BLaER1 treated with 17β-estradiol and CSF1 and Interleukin-3, amounts not matched to agents 10 nM and 100 nM (cell line): Measurements from ENCODE around the gene NR1H3.
A peak's percentile ranks its signal among the peaks of the same experiment; 100 is the strongest.
"Not testable (repeated sequence)": the region's sequence is repeated elsewhere in the genome, so short reads cannot be mapped to it uniquely, and the experiment has no call there.

ENCODE experiments used
- H3K27ac ChIP-seq, 11 experiments: shearing (Covaris generic); formaldehyde crosslinking; 2 replicates each; pipeline ENCODE4 v1.8.1; 2022
- H3K27me3 ChIP-seq, 11 experiments: shearing (Covaris generic); formaldehyde crosslinking; 2 replicates each; pipeline ENCODE4 v1.8.1; 2022
- H3K36me3 ChIP-seq, 11 experiments: shearing (Covaris generic); formaldehyde crosslinking; 2 replicates each; pipeline ENCODE4 v1.8.1; 2022
- H3K4me1 ChIP-seq, 10 experiments: shearing (Covaris generic); formaldehyde crosslinking; 2 replicates each; pipeline ENCODE4 v1.8.1; 2022
- H3K4me2 ChIP-seq, 11 experiments: shearing (Covaris generic); formaldehyde crosslinking; 2 replicates each; pipeline ENCODE4 v1.8.1; 2022
- H3K4me3 ChIP-seq, 10 experiments: shearing (Covaris generic); formaldehyde crosslinking; 2 replicates each; pipeline ENCODE4 v1.8.1; 2022
- H3K9ac ChIP-seq, 11 experiments: shearing (Covaris generic); formaldehyde crosslinking; 2 replicates each; pipeline ENCODE4 v1.8.1; 2022
- H3K9me3 ChIP-seq, 11 experiments: shearing (Covaris generic); formaldehyde crosslinking; replicated peaks in 1 of 11; 2 replicates each; pipeline ENCODE4 v1.8.1; 2022
- H4K20me1 ChIP-seq, 11 experiments: shearing (Covaris generic); formaldehyde crosslinking; 2 replicates each; pipeline ENCODE4 v1.8.1; 2022
- Cebpa-rat ChIP-seq, 11 experiments: shearing (Covaris generic); IDR thresholded peaks; 2 replicates each; pipeline ENCODE4 v1.8.1; 2022

Gene NR1H3

DNA sequence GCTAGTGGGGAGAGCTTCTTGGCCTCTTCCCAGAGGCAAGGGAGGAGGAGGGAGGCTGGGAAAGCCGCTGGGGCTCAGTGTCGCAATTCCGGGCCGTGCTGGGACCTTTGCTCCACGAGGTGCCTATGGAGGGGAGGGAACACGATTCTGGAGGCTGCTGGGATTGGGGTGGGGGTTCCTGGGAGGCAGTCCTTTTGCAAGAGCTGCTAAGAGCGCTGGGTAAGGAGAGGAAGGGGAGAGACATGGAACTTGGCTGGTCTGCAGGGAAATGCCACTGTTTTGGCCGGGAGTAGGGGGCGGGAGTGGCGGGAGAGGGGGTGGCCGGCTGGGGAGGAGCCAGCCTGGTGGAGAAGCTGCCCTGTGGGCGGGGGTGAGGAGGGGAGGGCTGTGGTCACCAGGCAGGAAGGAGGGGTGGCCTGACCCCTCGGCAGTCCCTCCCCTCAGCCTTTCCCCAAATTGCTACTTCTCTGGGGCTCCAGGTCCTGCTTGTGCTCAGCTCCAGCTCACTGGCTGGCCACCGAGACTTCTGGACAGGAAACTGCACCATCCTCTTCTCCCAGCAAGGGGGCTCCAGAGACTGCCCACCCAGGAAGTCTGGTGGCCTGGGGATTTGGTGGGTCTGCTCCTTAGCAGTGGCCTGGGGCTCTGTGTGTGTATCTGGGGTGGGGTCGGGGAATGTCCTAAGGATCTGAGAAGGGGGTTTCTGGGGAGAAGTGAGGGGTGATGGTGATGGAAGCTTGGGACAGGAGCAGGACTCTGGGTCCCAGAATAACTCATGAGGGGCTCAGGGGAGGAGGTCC lies at the start of gene NR1H3:
Gene NR1H3 (plus strand): TSS at position 480 of the 800 bp plus-strand sequence. CDS start 1,221 bp downstream, outside the sequence.
- Histone ChIP-seq H3K9ac (peak within 1 kb of the TSS; percentile 26 to 85 (median 57); a peak in 20 of 22 replicates), H3K27ac (peak within 1 kb of the TSS; percentile 12 to 76 (median 62); a peak in 20 of 22 replicates), H3K36me3 (peaks cover 0 to 22% (median 0%) of the 10 kb centered on the region in 11 experiments; a peak in 4 of 22 replicates), H3K4me1 (peaks cover 33 to 93% (median 47%) of the 10 kb centered on the region in 10 experiments), H3K27me3 (no peaks in the 10 kb centered on the region), H3K4me3 (peak within 1 kb of the TSS in 4 of 10 experiments; percentile 4 to 57 (median 48); a peak in 7 of 20 replicates), H3K9me3 (no peaks in the 10 kb centered on the region), H3K4me2 (peak within 1 kb of the TSS; percentile 61 to 95 (median 67)), H4K20me1 (no peaks in the 10 kb centered on the region; a peak in 1 of 22 replicates)
- TF ChIP-seq Cebpa-rat (IDR thresholded peaks at IDR 0.05) = no peak

DNA sequence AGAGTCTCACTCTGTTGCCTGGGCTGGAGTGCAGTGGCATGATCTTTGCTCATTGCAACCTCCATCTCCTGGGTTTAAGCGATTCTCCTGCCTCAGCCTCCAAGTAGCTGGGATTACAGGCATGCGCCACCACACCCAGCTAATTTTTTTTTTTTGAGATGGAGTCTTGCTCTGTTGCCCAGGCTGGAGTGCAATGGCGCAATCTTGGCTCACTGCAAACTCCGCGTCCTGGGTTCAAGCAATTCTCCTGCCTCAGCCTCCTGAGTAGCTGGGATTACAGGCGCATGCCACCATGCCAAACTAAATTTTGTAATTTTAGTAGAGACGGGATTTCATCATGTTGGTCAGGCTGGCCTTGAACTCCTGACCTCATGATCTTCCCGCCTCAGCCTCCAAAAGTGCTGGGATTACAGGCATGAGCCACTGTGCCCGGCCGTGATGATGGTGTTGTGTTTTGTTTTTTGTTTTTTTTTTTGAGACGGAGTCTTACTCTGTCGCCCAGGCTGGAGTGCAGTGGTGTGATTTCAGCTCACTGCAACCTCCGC lies 49.7 kb upstream of the NR1H3 start:
- not testable (repeated sequence) for H3K4me2 ChIP-seq, H3K27me3 ChIP-seq, H3K9me3 ChIP-seq, H3K9ac ChIP-seq, H3K4me3 ChIP-seq, H3K4me1 ChIP-seq, H3K36me3 ChIP-seq, H3K27ac ChIP-seq, H4K20me1 ChIP-seq

DNA sequence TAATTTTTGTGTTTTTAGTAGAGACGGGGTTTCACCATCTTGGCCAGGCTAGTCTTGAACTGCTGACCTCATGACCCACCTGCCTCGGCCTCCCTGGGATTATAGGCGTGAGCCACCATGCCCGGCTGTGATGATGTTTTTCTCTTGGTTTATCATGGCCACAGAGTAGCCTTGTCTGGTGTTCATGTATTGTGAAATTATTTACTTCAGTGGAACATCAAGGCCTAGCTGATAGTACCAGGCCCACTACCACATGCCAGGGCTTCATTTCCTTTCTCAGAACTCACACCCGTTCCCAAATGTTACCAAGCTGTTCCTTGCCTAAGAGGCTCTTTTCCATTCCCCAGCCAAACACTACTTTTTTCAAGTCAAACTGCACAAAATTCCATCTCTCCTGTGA lies 49.2 kb upstream of the NR1H3 start:
- Histone ChIP-seq H3K9ac (no peak overlapping the region), H4K20me1 (no peaks in the 10 kb centered on the region), H3K4me3 (no peak overlapping the region), H3K9me3 (no peaks in the 10 kb centered on the region), H3K27ac (no peak overlapping the region), H3K36me3 (no peaks in the 10 kb centered on the region), H3K4me2 (no peak overlapping the region), H3K27me3 (no peaks in the 10 kb centered on the region), H3K4me1 (peaks cover 3 to 15% (median 5%) of the 10 kb centered on the region in 10 experiments; a peak in 17 of 20 replicates)
- 0 out of 22 replicates have a peak, but pooled peaks of 1 of the 11 experiments have one; percentile 26 for TF ChIP-seq Cebpa-rat (IDR thresholded peaks at IDR 0.05)

DNA sequence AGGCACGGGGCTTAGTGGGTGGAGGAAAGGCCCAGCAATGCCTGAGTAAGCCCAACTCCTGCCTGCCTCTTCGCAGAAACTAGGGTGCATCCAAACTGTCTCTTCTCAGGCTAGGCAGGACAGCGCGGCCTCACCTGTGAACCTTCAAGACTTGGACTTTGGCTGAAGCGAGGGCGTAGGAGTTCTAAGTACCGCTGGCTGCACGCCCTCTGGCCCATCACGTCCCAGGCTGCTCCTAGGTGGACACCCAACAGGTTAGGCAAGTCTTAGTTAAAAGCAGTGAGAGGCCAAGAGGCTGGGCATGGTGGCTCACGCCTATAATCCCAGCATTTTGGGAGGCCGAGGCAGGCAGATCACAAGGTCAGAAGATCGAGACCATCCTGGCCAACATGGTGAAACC lies 44.9 kb upstream of the NR1H3 start:
- no peaks in the 10 kb centered on the region for H3K9me3 ChIP-seq
- H3K27me3 ChIP-seq = no peaks in the 10 kb centered on the region
- no peak overlapping the region for H3K4me3 ChIP-seq
- no peak overlapping the region for H3K9ac ChIP-seq
- TF ChIP-seq Cebpa-rat (IDR thresholded peaks at IDR 0.05) = no peak
- H3K27ac ChIP-seq = no peak overlapping the region
- H3K4me1 ChIP-seq = peaks cover 26 to 33% (median 28%) of the 10 kb centered on the region in 10 experiments
- H3K4me2 ChIP-seq = no peak overlapping the region
- H4K20me1 ChIP-seq = peaks cover 0 to 6% (median 1%) of the 10 kb centered on the region in 11 experiments; a peak in 6 of 22 replicates
- H3K36me3 ChIP-seq = peaks cover 0 to 15% (median 6%) of the 10 kb centered on the region in 11 experiments; a peak in 14 of 22 replicates

DNA sequence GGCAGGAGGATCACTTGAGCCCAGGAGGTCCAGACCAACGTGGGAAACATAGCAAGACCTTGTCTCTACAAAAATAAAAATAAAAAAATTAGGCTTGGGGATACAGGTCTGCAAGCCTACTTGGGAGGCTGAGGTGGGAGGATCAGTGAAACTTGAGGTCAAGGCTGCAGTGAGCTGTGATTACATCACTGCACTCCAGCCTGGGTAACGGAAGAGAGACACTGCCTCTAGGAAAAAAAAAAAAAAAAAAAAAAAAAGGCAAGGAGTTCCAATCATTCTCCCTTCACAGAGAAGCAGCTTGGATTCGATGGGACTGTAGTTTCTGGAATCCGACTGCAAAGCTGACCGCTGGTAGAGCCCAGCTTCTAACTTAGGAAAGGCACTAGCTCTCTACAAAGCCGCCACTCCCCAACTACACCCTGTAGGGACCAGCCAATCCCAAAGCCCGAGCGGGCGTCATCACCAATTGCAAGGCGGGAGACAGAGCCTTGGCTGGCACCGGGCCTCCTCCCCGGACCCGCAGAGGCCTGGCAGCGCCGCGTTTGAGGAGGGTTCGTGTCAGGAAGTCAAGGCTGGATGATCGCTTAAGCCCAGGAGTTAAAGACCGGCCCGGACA lies 43.7 kb upstream of the NR1H3 start:
- Histone ChIP-seq H3K9me3 (no peaks in the 10 kb centered on the region), H3K9ac (peak overlapping the region; percentile 87 to 96 (median 90)), H3K27ac (peak overlapping the region; percentile 81 to 97 (median 94)), H3K36me3 (peaks cover 3 to 26% (median 17%) of the 10 kb centered on the region in 11 experiments; a peak in 20 of 22 replicates), H3K4me2 (peak overlapping the region; percentile 62 to 98 (median 94)), H3K27me3 (no peaks in the 10 kb centered on the region), H3K4me1 (peaks cover 33 to 44% (median 38%) of the 10 kb centered on the region in 10 experiments), H4K20me1 (peaks cover 0 to 16% (median 6%) of the 10 kb centered on the region in 11 experiments; a peak in 6 of 22 replicates), H3K4me3 (peak overlapping the region; percentile 70 to 86 (median 80))
- TF ChIP-seq Cebpa-rat (IDR thresholded peaks at IDR 0.05) = no peak

DNA sequence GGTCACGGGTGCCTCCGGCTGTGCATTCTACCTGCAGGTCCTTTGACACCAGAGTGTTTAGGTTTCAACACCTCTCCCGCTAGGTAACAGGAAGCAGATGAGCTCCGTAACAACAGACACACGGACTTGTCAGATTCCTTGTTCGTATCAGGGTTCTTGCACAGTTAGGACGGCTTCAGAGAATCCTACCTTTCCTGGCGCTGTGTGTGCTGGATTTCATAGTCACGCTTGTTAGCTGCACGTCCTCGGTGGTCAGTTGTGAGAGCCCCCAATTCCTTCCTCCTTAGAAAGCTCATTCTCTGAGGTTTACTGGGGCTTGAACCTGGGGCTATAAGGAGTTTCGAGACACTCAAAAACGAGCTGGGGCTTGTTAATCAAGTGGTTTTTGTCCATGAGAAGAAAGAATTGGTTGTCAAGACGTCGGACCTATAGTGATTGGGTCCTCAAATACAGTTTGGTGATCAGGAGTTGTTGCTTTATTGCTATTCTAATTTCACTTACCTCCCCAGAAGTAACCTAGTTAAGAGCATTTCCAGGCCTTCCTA lies 42.4 kb upstream of the NR1H3 start:
- Histone ChIP-seq H4K20me1 (peaks cover 0 to 28% (median 7%) of the 10 kb centered on the region in 11 experiments; a peak in 9 of 22 replicates), H3K9me3 (no peaks in the 10 kb centered on the region), H3K36me3 (peaks cover 17 to 40% (median 30%) of the 10 kb centered on the region in 11 experiments), H3K27me3 (no peaks in the 10 kb centered on the region), H3K4me2 (peak overlapping the region; percentile 87 to 98 (median 95)), H3K4me1 (peaks cover 33 to 53% (median 44%) of the 10 kb centered on the region in 10 experiments), H3K27ac (peak overlapping the region; percentile 74 to 97 (median 94)), H3K4me3 (peak overlapping the region; percentile 70 to 86 (median 80)), H3K9ac (peak overlapping the region; percentile 87 to 96 (median 90))
- TF ChIP-seq Cebpa-rat (IDR thresholded peaks at IDR 0.05) = no peak

DNA sequence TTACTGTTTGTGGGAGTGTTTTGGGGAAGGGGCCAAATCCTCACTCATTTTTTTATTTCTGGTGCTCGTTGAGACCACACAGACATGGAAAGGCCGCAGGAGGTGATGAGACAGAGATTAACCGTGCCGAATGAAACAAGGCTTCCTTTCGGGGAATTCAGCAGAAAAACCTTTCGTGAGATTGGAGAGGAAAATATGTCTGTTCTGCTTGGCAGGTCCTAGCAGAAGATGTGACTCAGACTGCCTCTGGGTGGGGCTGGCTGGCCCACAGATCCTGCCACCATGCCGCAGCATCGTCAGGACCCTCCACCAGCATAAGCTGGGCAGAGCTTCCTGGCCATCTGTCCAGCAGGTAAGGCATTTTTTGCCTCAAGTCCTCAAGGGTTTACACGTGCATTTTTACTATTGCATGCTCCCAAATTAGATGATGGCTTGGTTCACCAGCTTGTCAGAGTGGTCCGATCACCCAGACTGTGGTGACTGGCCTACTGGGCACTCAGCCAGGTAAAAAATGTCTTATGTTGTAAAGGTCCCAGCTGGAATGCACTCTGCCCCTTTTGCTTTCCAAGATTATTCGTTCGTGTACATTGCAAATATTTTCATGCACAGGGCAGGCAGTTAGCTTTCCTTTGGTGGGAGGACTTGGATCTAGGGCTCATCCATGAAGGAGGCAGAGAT lies 41.5 kb upstream of the NR1H3 start:
- Histone ChIP-seq H3K27me3 (no peaks in the 10 kb centered on the region), H4K20me1 (peaks cover 0 to 28% (median 7%) of the 10 kb centered on the region in 11 experiments; a peak in 9 of 22 replicates), H3K4me3 (peak overlapping the region; percentile 70 to 86 (median 80)), H3K27ac (peak overlapping the region; percentile 74 to 97 (median 94); a peak in 20 of 22 replicates), H3K4me1 (peaks cover 33 to 53% (median 45%) of the 10 kb centered on the region in 10 experiments), H3K9me3 (no peaks in the 10 kb centered on the region), H3K9ac (peak overlapping the region; percentile 87 to 96 (median 90)), H3K36me3 (peaks cover 23 to 48% (median 38%) of the 10 kb centered on the region in 11 experiments), H3K4me2 (peak overlapping the region; percentile 87 to 98 (median 95))
- TF ChIP-seq Cebpa-rat (IDR thresholded peaks at IDR 0.05) = no peak

DNA sequence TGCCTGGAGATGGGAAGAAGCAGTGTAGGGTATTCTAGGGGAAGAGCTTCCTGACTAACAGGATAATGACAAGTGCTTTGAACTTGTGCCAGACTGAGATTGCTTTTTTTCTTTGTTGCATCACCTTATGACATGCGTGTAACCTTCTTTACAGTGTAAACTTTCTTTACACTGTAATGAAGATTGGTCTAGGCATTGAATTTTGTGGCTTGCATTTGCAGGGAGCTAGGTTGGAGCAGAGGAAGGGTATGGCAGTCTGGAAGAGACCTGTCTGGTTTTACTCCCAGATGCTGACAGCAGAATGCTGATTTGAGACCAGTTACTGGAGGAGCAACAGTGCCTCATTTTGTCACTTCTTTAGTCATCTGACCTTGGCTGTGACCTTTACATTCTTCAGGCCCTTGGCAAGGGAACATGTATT lies 37.4 kb upstream of the NR1H3 start:
- TF ChIP-seq Cebpa-rat (IDR thresholded peaks at IDR 0.05) = no peak
- H3K9ac ChIP-seq = peak overlapping the region in 4 of 11 experiments; percentile 4 to 43 (median 26); a peak in 2 of 22 replicates
- peak overlapping the region in 2 of 11 experiments; percentile 10 to 24; a peak in 2 of 22 replicates for H3K27ac ChIP-seq
- H3K4me3 ChIP-seq = no peak overlapping the region
- H3K4me1 ChIP-seq = peaks cover 29 to 43% (median 37%) of the 10 kb centered on the region in 10 experiments
- H4K20me1 ChIP-seq = peaks cover 0 to 28% (median 7%) of the 10 kb centered on the region in 11 experiments; a peak in 9 of 22 replicates
- no peaks in the 10 kb centered on the region for H3K9me3 ChIP-seq
- no peaks in the 10 kb centered on the region for H3K27me3 ChIP-seq
- peaks cover 52 to 87% (median 76%) of the 10 kb centered on the region in 11 experiments for H3K36me3 ChIP-seq
- no peak overlapping the region for H3K4me2 ChIP-seq
